HG02870 (cell line): ENCODE data around the gene DYRK3.

Experiments
- ATAC-seq: cut with Tn5 transposase; IDR thresholded peaks from one replicate; pipeline ENCODE4 v1.9.1; 2021; ENCODE audit warnings: mild to moderate bottlenecking, moderate library complexity; ENCODE audit not compliant: unreplicated experiment

DYRK3 gene

DNA sequence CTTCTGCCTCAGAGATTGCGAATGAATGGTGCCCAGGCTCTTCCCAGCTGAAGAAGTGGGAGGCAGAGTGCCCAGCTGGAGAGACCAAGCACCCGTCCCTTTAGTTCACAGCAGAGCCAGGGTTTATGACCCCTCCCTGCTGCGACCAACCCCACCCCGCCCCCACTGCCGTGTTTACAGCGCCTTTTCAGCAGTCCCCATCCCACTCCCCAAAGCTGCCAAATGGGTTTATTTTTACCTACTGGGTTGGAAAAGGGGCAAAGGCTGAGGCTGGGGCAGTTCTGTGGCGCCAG lies 23.6 kb downstream of the DYRK3 start:
- ATAC-seq = no peak

DNA sequence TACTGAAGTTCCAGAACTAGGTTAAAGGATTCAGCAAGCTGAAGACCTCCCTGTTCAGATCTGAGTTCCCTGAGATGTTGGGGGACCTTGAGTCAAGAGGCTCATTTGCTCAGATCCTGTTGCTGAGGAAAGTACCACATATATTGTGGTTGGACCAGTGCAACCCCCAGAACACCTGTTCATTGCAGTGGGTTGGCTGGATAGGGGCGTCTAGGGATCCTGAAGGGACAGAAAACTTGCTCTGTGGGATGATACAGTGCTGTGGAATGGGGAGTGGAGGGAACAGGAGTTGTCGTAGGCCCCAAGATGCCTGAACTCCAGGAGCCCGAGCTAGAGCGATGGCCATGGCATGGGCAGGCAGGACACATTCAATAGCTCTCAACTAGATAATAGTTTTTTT lies 24.8 kb downstream of the DYRK3 start:
- no peak for ATAC-seq

- no peak for ATAC-seq
Measured at GRCh38 chr1:206661161-206661820, 26.0 kb downstream of the DYRK3 start.

DNA sequence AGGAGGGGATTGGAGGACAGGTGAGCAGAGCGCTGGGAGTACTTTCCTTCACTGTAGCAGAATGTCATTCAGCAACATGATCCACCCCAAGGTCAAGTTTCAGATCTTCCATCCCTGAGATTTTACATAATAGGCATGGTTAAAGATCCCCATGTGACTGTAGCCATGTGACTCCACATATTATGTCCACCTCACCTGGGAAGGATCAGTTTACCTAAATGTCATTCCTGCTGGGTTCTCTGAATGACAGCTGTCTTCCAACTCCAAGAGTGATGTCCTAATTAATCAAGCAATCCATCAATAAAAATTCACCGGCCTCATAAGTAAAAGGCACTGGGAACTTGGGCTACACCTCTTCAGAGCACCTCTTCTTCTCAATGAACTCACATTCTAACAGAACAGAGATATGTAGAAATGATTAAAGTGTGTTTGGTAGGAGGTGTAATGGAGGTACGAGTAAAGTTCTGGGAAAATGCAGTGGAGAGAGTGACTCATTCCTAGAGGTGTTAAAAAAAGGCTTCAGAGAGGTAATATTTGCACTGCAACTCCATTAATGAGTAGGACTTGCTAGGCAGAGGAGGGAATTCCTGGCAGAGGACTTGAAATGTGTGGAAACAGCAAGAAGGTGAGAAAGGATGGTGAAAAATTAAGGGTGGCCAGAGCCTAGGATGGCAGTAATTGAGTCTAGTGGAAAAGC lies 27.2 kb downstream of the DYRK3 start:
- ATAC-seq = no peak

DNA sequence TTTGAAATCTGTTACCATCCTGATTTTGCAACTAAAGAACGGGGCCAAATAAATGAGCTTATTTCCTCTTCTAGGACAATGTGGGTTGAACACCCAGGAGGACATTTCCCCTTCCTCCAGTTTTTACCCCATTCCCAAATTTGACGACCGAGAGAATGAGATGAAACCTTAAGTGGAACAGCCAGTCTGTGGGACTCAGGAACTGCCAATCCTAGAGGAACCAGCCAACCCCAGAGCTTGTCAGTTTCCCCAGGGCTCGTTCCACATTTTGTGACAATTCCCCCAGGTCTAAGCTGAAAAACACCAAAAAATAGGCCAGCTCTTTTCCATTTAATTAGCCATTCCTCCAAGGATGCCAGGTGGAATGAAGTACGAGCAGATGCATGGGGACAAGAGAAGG lies 28.0 kb downstream of the DYRK3 start:
- no peak for ATAC-seq

DNA sequence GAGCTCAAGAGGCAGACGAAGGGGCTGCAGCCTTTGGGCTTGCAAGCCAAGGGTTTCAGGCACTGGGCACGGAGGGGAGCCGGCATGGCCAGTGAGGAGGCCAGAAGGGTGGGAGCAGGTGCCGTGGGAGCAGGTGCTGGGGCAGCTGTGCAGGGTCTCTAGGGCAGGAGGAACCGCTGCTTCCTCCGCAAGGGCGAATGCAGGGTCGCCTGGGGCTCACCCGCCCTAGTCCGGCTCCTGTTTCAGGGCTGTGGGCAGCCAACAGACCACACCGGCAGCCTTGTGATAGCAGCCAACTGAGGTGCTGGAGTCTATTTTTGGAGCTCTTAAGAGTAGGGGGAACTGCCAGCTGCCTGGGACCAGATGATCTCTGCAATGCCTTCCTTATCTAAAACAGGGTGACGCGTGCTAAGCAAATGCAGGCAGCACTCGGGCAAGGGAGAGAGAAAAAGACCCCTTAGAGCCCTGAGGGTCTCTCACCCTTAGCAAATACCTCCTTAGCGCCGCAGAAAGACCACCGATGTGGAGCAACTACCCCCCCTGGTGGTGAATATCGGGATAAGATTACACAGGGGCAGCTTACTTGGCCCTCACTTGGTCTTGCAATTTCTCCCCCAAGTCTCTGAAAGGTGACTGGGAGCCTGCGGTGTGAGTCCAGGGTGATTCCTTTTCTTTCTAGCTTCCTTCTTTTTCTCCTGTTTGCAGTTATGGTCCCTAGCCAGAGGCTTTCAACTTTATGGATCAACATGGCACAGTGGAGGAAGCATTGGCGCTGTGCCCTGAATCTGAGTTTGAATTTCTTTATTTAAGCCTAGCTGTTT lies 28.7 kb downstream of the DYRK3 start:
- no peak for ATAC-seq

- ATAC-seq = no peak
Measured at GRCh38 chr1:206664740-206665139, 29.4 kb downstream of the DYRK3 start.

DNA sequence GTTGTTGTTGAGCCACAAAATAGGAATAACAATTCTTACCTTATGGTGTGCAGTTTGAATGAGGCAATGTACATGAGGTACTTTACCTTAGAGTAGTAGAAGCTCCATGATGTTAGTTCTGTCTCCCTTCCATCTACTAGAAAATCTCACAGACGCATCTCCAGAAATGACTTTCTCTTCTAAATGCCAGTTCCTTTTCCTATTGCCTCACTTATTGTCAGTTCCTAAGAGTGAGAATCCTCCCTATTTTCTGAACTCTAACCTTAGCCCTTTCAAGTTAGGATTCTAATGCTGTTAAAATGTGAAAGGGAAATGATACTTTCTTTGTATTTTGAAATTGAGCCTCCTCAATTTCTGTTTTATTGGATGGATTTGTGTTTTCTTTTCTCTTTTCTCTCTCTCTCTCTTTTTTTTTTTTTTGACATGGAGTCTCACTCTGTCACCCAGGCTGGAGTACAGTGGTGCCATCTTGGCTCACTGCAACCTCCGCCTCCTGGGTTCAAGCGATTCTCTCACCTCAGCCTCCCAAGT lies 30.8 kb downstream of the DYRK3 start:
- ATAC-seq = no peak

- ATAC-seq = no peak
Measured at GRCh38 chr1:206666954-206667665, 31.8 kb downstream of the DYRK3 start.

GRCh38 chr1:206668351-206668750 lies 33.0 kb downstream of the DYRK3 start:
- ATAC-seq = no peak

DNA sequence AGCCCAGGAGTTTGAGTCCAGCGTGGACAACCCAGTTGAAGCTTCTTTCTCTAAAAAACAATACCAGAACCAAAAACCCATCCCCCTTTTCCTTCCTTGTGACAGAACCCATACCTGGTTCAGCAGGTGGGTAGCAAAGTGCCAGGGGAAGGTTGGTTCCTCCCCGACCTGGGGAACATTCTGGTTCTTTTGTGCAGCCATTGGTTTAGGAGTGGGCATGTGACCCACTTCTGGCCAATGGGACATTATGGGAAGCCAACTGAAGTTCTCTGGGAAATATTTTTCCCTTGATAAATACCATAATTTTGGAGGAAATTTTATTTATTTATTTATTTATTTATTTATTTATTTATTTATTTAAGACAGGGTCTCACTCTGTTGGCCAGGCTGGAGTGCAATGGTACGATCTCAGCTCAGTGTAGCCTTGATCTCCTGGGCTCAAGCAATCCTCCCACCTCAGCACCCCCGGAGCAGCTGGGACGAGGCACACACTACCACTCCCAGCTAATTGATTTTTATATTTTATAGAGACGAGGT lies 33.6 kb downstream of the DYRK3 start:
- ATAC-seq = no peak

DNA sequence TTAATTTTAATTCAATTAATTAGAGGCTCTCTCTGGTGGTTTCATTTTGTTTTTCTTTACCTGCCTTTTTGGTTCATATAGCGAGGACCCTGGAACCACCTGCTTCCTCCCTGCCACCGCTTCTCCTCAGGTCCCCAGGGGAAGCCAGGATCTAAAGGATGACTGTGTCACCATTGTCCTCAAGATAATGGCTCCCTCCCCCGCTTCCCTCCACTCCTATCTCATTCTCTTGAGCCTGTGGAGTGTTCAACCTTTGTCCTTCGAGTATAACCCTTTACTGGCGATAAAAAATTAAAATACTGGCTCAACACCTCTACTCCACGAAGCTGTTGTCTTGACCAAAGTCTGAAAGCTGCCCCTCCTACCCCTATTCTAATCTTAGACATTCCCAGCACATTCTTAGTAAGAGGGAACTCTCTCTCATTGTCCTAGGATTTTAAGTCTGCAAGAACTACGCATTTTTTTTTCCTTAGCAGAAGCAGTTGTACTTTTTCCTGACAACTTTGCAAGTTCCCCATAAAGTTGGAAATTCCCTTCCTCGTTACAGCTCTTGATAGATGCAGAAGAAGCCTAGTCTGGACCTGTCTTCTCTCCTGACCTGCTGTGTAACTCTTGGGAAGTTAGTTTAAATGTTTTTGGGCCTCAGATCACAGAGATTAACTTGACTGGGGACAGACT lies 36.8 kb downstream of the DYRK3 start:
- no peak for ATAC-seq

- no peak for ATAC-seq
Measured at GRCh38 chr1:206672844-206673758, 37.8 kb downstream of the DYRK3 start.

GRCh38 chr1:206674236-206674635 lies 38.9 kb downstream of the DYRK3 start:
- no peak for ATAC-seq

DNA sequence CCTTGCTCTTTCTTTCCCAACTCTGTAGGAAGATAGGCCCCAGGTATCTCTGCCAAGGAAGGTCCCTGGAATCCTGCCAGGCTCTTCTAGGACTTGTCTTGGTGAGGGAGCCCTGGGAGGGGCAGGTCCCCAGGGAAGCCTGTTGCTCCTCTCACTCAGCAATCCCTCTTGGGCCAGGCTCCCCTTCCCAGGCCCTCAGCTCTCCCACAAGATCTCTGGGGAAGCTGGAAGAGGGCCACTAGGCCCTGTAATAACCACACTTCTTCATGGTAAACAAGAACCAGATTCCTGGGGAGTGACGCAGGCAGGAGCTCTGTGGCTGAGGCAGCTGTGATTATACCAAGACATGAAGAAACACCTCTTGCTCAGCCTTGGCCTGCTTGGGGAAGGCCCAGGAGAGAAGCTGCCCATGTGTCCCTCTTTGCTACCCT lies 39.4 kb downstream of the DYRK3 start:
- ATAC-seq = no peak

DNA sequence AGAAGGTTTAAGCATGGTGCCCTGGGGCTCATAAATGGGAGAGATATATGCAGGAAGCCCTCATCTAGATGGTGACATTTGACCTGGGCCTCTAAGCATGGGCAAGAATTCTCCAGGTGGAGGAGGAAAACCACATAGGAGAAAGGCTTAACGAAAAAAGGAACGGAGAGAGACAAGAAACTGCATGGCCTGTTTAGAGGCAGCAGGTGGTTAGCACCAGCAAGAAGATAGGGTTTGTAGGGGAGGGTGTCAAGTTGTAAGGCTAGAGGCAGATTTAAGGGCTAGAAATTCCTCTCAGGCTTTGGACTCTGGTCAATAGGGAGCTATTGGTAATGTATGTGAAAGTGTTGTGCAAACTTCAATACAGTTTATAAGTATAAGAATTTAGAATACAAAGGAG lies 41.2 kb downstream of the DYRK3 start:
- ATAC-seq = no peak

DNA sequence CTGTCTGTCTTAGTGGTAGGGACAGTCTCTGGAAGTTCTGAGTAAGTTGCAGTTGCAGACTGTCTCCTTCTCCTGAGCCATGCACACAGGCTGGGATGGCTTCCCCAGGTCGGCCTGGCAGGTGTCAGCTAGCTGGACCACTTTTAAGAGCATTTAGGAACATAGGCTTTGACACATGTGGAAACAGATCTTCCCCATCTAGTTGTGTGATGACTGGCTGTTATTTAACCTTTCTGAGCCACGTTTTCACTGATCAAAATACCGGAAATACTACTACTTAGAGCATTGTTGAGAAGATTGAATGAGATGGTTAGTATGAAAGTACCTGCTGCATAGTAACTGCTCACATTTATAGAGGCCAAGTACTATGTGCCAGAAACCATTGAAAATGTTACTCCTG lies 43.2 kb downstream of the DYRK3 start:
- peak; percentile 32 for ATAC-seq

DNA sequence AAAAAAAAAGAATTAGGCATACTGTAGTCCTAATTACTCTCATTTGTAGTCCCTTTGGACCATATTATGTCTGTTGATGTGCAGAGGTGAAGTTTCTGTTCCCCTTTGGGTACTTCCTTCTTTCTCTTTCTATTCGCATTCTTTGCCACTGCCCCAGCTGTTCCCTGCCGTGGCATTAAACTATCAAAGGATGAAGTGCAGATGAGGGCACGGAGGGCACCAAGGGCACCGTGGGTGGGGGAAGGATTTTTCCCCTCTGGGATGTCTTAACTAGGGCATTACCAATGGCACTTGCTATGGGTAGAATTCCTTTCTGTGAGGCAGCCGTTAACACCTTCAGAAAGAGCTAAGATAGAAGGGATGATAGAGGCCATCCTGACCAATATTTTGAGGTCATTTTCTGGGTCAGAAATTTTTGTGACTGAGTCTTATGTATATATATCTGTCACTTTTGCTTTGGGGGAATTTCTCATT lies 44.4 kb downstream of the DYRK3 start:
- ATAC-seq = peak; percentile 59

GRCh38 chr1:206680279-206680678 lies 44.9 kb downstream of the DYRK3 start:
- ATAC-seq = no peak
